HT1080 (cell line): Measurements from ENCODE around the gene LLGL1. TPM values are rescaled to one million over a fixed set of nuclear protein-coding genes. Genes with fewer than 3 reads are reported as not detected.

Experiments
- DNase-seq: peaks from one replicate; pipeline ENCODE4 v3.0.0-alpha.2; 2015; ENCODE audit warnings: low read depth
- polyA plus RNA-seq, 2 experiments: library from polyadenylated mRNA; depleted of rRNA; stranded (reverse); fragments of >200 nt; gene quantifications; 2 replicates each; pipeline ENCODE4 v1.2.3, GENCODE V29; 2015
- total RNA-seq: library from RNA; depleted of rRNA; stranded (reverse); fragments of >200 nt; shearing (Covaris generic); gene quantifications from 2 replicates; pipeline ENCODE4 v1.2.3, GENCODE V29; 2014; rRNA removed

LLGL1 gene
- 36.5 and 39.3 TPM in 2 replicates for total RNA-seq
- polyA plus RNA-seq (2015; cell fraction: cytosol; rRNA removed): 47.7 and 48.6 TPM in 2 replicates
- polyA plus RNA-seq (2015; cell fraction: nucleus; rRNA removed): 54.8 and 54.9 TPM in 2 replicates

DNA sequence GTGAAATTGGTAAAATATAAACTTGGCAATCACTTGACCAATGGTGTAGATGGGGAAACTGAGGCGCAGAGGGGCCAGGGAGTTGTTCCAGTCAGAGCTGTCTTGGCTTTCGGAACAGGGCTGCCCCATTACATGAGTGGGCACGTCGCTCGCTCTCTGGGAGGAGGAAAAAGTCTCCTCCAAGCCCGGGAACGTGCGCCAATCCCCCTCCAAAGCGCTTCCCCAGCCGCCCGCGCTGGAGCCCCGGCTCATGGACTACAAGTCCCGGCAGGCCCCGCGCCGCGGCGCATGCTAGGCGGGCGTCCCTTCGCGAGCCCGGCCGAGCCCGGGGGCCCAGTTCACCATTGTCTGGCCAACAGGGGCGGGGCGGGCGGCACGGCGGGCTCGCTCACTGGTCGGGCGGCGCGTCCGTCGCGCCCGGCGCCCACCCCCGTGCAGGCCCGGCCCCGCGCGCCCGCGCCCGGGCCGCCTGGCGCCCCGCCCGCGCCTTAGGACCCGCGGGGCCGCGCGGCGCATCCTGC lies at the start of gene LLGL1:
LLGL1 (plus strand) TSS at position 515 of the 521 bp plus-strand sequence. CDS start 48 bp downstream, outside the sequence.
- peak; percentile 90 for DNase-seq

- no peak for DNase-seq
These were observed 49.3 kb upstream of the LLGL1 start for GRCh38 chr17:18176176-18176575.

DNA sequence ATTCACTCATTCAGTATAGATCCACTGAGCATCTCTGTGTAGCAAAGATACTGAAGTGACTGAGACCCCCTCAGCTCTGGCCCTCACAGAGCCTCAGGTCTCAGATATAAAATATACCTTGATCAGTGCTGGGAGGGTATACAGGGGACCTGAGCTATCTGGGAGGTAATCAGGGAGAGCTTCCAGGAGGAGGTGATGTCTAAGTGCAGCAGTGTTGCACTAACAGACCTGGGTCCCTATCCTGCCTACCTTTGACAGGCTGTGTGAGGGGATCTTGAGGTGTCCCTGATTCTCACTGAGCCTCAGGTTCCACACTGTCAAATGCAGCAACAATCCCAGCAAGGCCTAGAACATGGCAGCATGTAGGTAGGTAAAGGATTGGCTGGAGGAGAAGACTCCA lies 48.3 kb upstream of the LLGL1 start:
- DNase-seq: no peak

DNA sequence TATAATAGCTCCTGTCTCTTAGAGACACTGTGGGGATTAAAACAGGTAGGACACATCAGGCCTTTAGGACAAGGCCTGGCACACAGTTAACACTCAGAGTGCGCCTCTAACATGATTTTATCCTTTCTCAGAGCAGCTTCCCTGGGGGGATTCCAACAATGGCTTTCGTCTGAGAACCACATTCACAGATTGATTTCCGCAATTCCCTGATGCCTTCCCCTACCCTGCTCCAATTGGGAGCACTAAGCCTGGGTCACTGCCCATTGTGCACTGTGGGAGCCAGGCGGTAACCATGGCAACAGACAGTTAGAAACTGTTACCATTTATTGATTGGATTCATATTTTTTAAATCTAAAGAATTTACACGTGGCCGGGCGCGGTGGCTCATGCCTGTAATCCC lies 47.7 kb upstream of the LLGL1 start:
- no peak for DNase-seq

GRCh38 chr17:18179196-18179595 lies 46.2 kb upstream of the LLGL1 start:
- DNase-seq: no peak

GRCh38 chr17:18179804-18180203 lies 45.6 kb upstream of the LLGL1 start:
- DNase-seq: no peak

DNA sequence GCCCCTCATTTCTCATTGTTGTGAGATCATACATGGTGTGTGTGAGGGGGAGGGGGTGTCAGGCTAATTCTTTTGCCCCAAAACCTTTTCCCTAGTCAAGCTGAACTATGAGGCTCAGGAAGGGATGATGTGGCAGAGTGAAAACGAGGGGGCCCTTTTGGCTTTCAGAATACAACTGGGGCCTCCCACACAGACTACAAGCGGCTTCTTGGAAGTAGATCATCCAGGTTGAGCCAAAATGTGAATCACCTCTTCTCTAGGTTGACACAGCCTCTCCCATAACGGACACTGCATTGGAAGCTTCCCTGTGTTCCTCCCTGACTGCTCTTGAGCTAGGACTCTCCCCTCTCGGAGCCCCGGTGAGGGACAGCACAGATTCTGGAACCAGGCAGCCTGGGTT lies 44.1 kb upstream of the LLGL1 start:
- no peak for DNase-seq

- DNase-seq: no peak
These were observed 43.1 kb upstream of the LLGL1 start for GRCh38 chr17:18182110-18182977.

DNA sequence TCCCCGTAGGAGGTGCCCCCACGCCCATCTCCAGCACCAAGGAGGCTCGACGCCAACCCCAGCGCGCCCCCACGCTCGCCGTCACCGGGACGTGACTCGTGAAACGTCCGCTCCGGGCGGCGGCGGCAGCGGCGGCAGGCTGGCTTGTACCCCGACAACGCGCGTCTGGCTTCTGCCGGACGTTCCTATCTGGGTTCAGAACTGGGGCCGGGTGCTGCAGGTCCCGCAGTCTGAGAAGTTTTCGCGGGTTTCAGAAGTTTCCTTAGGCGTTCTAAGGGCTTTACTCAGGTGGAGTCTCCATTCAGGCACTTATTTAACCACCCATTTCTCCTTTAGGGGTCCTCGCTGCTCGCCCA lies 42.5 kb upstream of the LLGL1 start:
- DNase-seq: no peak

DNA sequence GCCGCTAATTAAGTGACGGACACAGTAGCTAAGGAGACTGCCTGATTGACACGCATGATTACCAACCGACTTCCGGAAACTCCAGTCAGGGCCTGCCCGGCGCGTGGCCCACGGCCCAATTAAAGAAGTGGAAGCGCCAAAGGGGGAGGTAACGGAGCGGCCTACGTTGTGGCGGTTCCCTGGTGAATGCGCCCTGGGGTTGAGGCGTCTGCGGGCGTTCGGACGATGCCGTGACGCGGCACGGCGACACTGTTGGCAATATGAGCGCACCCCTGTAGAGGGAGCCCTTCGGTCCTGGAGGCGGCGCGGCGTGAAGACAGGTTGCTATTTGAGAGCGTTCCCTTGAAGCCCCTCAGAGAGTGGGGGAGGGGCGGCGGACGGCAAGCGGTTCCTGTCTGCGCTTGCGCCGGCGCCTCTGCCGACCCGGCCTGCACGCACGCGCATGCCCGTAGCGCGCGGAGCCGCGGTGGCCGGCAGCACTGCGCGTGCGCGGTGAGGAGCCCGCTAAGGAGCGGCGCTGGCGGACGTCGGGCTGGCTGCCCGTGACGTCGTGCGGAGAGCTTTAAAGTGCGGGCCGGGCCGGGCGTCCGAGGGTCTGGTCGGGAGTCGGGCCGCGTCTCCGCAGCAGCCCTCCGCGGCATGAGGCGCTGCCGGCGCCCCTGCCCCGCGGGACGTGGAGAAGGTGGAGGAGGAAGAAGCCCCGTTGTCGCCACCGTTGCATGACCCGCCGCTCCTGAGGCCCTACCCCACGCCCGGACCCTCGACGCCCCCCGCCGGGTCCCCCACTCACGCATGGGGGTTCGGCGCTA lies 41.9 kb upstream of the LLGL1 start, which contains the start of gene ALKBH5:
ALKBH5 (plus strand) TSS at position 495 of the 809 bp plus-strand sequence. CDS start 416 bp downstream, outside the sequence.
- peak; percentile 99 for DNase-seq

- peak; percentile 20 for DNase-seq
These were observed 41.0 kb upstream of the LLGL1 start for GRCh38 chr17:18184143-18185031.

GRCh38 chr17:18185391-18185790 lies 40.0 kb upstream of the LLGL1 start:
- no peak for DNase-seq

DNA sequence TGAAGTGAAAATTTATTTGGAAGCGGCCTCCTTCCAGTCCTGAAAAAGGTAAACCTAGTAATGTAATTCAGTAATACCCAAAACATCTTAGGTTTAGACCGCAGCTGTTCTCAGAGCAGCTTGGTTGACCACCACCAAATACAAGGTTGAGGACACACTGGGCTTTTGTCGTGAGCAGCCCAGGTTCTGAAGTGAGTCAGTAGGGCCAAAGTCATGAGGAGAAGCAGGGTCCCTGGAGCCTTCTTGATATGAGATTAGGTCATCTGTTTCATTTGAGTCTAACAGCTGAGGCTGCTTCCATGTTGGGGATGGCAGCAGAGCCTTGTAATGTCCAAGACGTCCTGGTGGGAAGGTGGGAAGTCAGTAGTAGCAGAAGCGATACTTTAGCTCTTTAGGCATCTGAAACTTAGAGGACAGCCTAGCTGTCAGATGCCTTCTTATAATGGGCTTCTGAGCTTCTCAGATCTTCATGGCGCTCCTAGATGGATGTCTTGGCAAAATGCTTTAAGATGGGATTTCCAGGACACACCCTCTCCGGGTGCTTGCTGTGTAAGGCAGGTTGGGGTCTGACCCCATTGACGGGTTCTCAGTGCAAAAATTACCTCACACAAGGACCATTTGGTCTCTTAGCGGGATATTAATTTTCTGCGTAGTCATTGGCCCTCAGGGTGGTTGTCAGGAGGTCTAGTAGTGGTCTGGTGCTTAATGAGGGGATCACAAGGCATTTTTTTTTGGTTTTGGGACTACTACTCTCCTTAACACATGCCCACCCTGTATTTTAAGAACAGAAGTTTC lies 39.4 kb upstream of the LLGL1 start:
- DNase-seq: no peak

DNA sequence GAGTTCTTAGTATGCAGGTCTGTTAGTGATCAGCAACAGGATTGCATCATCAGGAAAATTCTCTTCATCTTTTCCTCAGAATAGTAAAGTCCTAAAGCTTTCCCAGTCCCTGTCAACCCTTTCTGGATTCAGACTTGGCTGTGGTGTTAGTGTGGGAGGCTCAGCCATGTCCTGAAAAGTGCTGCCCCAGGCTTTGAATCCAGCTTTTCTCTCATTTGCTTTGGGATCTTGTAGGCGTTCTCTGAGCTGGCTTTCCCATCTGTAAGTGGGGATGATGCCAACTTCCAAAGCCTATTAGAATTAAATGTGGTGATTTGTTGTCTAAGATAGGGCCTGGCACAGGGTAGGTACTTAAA lies 38.8 kb upstream of the LLGL1 start:
- no peak for DNase-seq

DNA sequence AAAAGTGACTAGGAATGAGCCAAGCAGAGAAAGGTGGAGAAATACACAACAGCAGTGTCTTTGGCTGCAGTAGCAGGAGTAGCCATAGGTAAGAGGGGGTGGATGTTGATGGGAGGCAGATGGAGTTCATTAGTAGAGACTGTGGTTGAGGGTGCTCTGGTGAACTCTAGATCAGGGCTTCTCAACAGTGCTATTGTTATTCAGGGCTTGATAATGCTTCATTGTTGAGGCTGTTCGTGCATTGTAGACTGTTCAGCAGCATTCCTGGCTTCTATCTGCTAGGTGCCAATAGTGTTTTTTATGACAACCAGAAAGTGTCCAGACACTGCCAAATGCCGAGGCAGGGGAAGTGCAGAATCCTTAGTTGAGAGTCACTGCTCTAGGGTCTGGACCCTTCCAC lies 38.2 kb upstream of the LLGL1 start:
- peak; percentile 18 for DNase-seq

DNA sequence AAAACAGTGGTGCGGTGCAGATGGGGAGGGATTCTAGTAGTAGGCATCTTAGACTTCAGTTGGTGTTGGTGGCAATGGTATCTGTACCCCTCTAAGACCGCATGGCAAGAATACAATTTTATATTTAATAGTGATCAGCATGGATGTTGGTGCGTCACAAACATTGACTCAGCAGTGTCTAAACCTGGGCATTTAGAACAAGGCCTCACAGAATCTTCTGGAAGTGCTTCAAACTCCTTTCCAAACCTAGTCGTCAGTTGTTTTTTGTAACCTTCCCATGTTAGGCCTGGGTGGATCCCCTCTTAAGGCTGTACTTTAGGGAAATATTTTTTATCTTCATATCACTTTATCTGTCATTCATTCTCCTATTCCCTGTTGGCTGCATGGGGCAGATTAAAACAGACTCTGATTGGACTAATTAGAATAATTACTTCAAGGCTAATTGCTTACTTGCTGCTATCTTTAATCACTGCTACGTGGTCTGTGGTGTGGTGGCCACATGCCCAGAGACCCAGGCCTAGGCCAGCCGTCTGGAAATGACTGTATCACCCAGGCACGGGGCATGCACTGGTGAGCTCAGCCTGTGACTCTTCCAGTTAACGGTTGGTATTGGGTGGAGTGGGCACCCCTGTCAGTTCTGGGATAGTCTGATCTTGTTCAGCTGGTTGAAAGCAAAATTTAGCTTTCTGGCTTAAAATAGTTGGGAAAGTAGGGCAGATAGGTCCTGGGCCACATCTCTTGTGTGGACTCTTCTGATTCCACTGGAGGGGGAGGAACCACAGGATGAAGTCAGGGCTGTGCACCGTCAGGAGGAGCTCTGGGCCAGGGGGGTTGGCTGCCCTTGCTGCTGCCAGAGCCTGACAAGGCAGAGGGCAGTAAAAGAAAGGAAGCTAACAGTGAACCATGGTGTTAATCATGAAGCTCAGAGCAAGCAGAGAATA lies 37.3 kb upstream of the LLGL1 start:
- DNase-seq: peak; percentile 59

- no peak for DNase-seq
These were observed 34.7 kb upstream of the LLGL1 start for GRCh38 chr17:18190628-18191235.

GRCh38 chr17:18191236-18191667 lies 34.2 kb upstream of the LLGL1 start:
- no peak for DNase-seq
